OCI-LY1 (cell line): Measurements from ENCODE around the gene ORMDL3.

Source experiments
- H2AFZ ChIP-seq: fragments of 200-600 bp; sonication (generic), shearing (Covaris generic); 2 replicates; pipeline ENCODE4 v1.6.0; 2014; ENCODE audit warnings: antibody characterized with exemption, mild to moderate bottlenecking, low read length
- H3F3A ChIP-seq: fragments of 200-600 bp; sonication (generic), shearing (Covaris generic); 2 replicates; pipeline ENCODE4 v1.6.0; 2014; ENCODE audit warnings: mild to moderate bottlenecking, antibody characterized with exemption, low read length, moderate library complexity; ENCODE audit not compliant: insufficient read depth
- H3K27ac ChIP-seq: fragments of 200-600 bp; sonication (generic); 2 replicates; pipeline ENCODE4 v1.5.1; 2014; ENCODE audit warnings: low read length, mixed run types, mild to moderate bottlenecking, low read depth; ENCODE audit not compliant: poor library complexity, severe bottlenecking
- H3K27me3 ChIP-seq: fragments of 200-600 bp; sonication (generic); 2 replicates; pipeline ENCODE4 v1.6.0; 2014; ENCODE audit warnings: antibody characterized with exemption, mild to moderate bottlenecking, low read length, moderate library complexity; ENCODE audit not compliant: insufficient read depth
- H3K36me3 ChIP-seq: fragments of 200-600 bp; sonication (generic); 2 replicates; pipeline ENCODE4 v1.6.1; 2014; ENCODE audit warnings: mild to moderate bottlenecking, antibody characterized with exemption, low read length, moderate library complexity, mixed read lengths; ENCODE audit not compliant: insufficient read depth
- H3K4me1 ChIP-seq: fragments of 200-600 bp; sonication (generic); 2 replicates; pipeline ENCODE4 v1.5.1; 2014; ENCODE audit warnings: mild to moderate bottlenecking, low read length, moderate library complexity; ENCODE audit not compliant: insufficient read depth, severe bottlenecking
- H3K4me2 ChIP-seq: fragments of 200-600 bp; sonication (generic), shearing (Covaris generic); 2 replicates; pipeline ENCODE4 v1.6.1; 2014; ENCODE audit warnings: low read length
- H3K4me3 ChIP-seq: fragments of 200-600 bp; sonication (generic); 2 replicates; pipeline ENCODE4 v1.5.1; 2014; ENCODE audit warnings: low read length, low read depth, mild to moderate bottlenecking, mixed read lengths; ENCODE audit not compliant: poor library complexity, severe bottlenecking
- H3K79me2 ChIP-seq: fragments of 200-600 bp; shearing (Covaris generic); 2 replicates; pipeline ENCODE4 v1.6.1; 2016; ENCODE audit warnings: mixed run types, low read length, mixed read lengths; ENCODE audit not compliant: insufficient read depth
- H3K9ac ChIP-seq: fragments of 200-600 bp; sonication (generic), shearing (Covaris generic); 2 replicates; pipeline ENCODE4 v1.6.1; 2014; ENCODE audit warnings: mild to moderate bottlenecking, low read length, mixed read lengths
- H3K9me2 ChIP-seq: fragments of 200-600 bp; sonication (generic), shearing (Covaris generic); 2 replicates; pipeline ENCODE4 v1.6.1; 2014; ENCODE audit warnings: low read depth, mild to moderate bottlenecking, low read length, mixed read lengths
- H3K9me3 ChIP-seq: fragments of 200-600 bp; shearing (Covaris generic); 2 replicates; pipeline ENCODE4 v1.6.1; 2014; ENCODE audit warnings: low read length, mixed read lengths
- H4K20me1 ChIP-seq: fragments of 200-600 bp; sonication (generic), shearing (Covaris generic); 2 replicates; pipeline ENCODE4 v1.6.0; 2016; ENCODE audit warnings: mild to moderate bottlenecking, low read length; ENCODE audit not compliant: insufficient read depth
- EZH2 ChIP-seq: fragments of 200-600 bp; sonication (generic), shearing (Covaris generic); IDR thresholded peaks from 2 replicates; pipeline ENCODE4 v1.8.0; 2017; ENCODE audit warnings: borderline replicate concordance, mixed run types, mild to moderate bottlenecking, antibody characterized with exemption, low read length, moderate library complexity, mixed read lengths
- TF ChIP-seq, protein P1 (sequence below): fragments of 200-600 bp; sonication (generic), shearing (Covaris generic); IDR thresholded peaks from 2 replicates; pipeline ENCODE4 v1.5.1; 2017; ENCODE audit warnings: mild to moderate bottlenecking, antibody characterized with exemption, low read length, moderate library complexity, mixed read lengths

ORMDL3 gene

DNA sequence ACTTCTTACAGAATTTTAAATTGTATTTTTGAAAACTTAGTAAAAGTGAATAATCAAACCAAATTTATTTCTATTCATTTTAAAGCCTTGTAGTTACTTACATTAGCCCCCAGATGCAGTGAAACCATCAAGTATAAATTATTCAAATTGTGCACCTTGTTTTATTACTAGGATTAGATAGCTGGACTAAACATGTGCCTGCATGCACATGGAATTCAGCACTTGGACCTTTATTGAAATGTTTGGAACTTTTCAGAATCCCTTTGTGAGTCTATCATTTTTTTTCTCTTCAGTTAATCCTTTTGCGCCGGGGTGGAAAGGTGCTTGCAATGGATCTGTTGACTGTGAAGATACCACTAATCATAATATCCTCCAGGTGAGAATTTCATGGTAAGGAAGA lies 54.6 kb downstream of the ORMDL3 start:
- H3K27me3 ChIP-seq: no peaks in the 10 kb centered on the region
- no peaks in the 10 kb centered on the region for H4K20me1 ChIP-seq
- H3K9ac ChIP-seq: no peak overlapping the region
- no peaks in the 10 kb centered on the region for H3K36me3 ChIP-seq
- TF ChIP-seq EZH2: no peak
- TF ChIP-seq, protein P1, sequence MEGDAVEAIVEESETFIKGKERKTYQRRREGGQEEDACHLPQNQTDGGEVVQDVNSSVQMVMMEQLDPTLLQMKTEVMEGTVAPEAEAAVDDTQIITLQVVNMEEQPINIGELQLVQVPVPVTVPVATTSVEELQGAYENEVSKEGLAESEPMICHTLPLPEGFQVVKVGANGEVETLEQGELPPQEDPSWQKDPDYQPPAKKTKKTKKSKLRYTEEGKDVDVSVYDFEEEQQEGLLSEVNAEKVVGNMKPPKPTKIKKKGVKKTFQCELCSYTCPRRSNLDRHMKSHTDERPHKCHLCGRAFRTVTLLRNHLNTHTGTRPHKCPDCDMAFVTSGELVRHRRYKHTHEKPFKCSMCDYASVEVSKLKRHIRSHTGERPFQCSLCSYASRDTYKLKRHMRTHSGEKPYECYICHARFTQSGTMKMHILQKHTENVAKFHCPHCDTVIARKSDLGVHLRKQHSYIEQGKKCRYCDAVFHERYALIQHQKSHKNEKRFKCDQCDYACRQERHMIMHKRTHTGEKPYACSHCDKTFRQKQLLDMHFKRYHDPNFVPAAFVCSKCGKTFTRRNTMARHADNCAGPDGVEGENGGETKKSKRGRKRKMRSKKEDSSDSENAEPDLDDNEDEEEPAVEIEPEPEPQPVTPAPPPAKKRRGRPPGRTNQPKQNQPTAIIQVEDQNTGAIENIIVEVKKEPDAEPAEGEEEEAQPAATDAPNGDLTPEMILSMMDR: no peak
- no peak overlapping the region for H2AFZ ChIP-seq
- H3K27ac ChIP-seq: no peak overlapping the region
- no peak overlapping the region for H3K4me2 ChIP-seq
- H3F3A ChIP-seq: no peaks in the 10 kb centered on the region; the same call in 1 of the 2 replicates
- no peaks in the 10 kb centered on the region for H3K9me2 ChIP-seq
- peaks cover 36% of the 10 kb centered on the region for H3K4me1 ChIP-seq
- no peaks in the 10 kb centered on the region for H3K79me2 ChIP-seq
- no peaks in the 10 kb centered on the region for H3K9me3 ChIP-seq
- no peak overlapping the region for H3K4me3 ChIP-seq

- Histone ChIP-seq H3K27me3 (no peaks in the 10 kb centered on the region), H3K9ac (peak overlapping the region; percentile 48; the same call in 1 of the 2 replicates), H2AFZ (peak overlapping the region; percentile 68), H3K9me2 (no peaks in the 10 kb centered on the region), H3K4me2 (peak overlapping the region; percentile 37), H3K4me3 (no peak overlapping the region), H3F3A (no peaks in the 10 kb centered on the region; the same call in 1 of the 2 replicates), H3K27ac (peak overlapping the region; percentile 74), H4K20me1 (no peaks in the 10 kb centered on the region), H3K4me1 (peaks cover 46% of the 10 kb centered on the region), H3K9me3 (no peaks in the 10 kb centered on the region), H3K79me2 (no peaks in the 10 kb centered on the region), H3K36me3 (no peaks in the 10 kb centered on the region)
- TF ChIP-seq, protein P1: no peak
- TF ChIP-seq EZH2: no peak
Measured at GRCh38 chr17:39871801-39872200, 55.6 kb downstream of the ORMDL3 start.
